Measurements from ENCODE around the gene NR3C2. TPM values are rescaled to one million over a fixed set of nuclear protein-coding genes. Genes with fewer than 3 reads are reported as not detected.

The NR3C2 gene
- total RNA-seq, 1 donor from 2014 or later = 25.9 TPM

GRCh38 chr4:148349153-148349552 lies 93.1 kb downstream of the NR3C2 start:
- no peaks in the 10 kb centered on the region for H3K36me3 ChIP-seq
- ATAC-seq = no peak
- no peaks in the 10 kb centered on the region for H3K27me3 ChIP-seq
- intact Hi-C loops (cut with DNase I) = no loop called here
- DNase-seq = no peak
- H3K27ac ChIP-seq = no peak overlapping the region
- H3K4me1 ChIP-seq = peaks cover 10% of the 10 kb centered on the region
- no peak for TF ChIP-seq CTCF (IDR thresholded peaks at IDR 0.05)
- no peak overlapping the region for H3K4me3 ChIP-seq
- no peaks in the 10 kb centered on the region for H3K9me3 ChIP-seq

- no peak for TF ChIP-seq CTCF (IDR thresholded peaks at IDR 0.05)
- no peaks in the 10 kb centered on the region for H3K36me3 ChIP-seq
- peaks cover 22% of the 10 kb centered on the region for H3K4me1 ChIP-seq
- ATAC-seq (no peak), DNase-seq (no peak)
- no peaks in the 10 kb centered on the region for H3K27me3 ChIP-seq
- no peaks in the 10 kb centered on the region for H3K9me3 ChIP-seq
- intact Hi-C loops (cut with DNase I) = no loop called here
- H3K4me3 ChIP-seq = no peak overlapping the region
- no peak overlapping the region for H3K27ac ChIP-seq
Observed at GRCh38 chr4:148346657-148347056, 95.6 kb downstream of the NR3C2 start.

GRCh38 chr4:148345509-148345908 lies 96.7 kb downstream of the NR3C2 start:
- Histone ChIP-seq H3K27ac (no peak overlapping the region), H3K4me3 (no peak overlapping the region), H3K9me3 (no peaks in the 10 kb centered on the region), H3K4me1 (peaks cover 25% of the 10 kb centered on the region), H3K27me3 (no peaks in the 10 kb centered on the region), H3K36me3 (no peaks in the 10 kb centered on the region)
- no peak for TF ChIP-seq CTCF (IDR thresholded peaks at IDR 0.05)
- DNase-seq (no peak), ATAC-seq (no peak)
- intact Hi-C loops (cut with DNase I) = no loop called here

GRCh38 chr4:148344941-148345340 lies 97.3 kb downstream of the NR3C2 start:
- intact Hi-C loops (cut with DNase I) = no loop called here
- H3K27me3 ChIP-seq = no peaks in the 10 kb centered on the region
- DNase-seq (no peak), ATAC-seq (no peak)
- no peak for TF ChIP-seq CTCF (IDR thresholded peaks at IDR 0.05)
- H3K4me3 ChIP-seq = no peak overlapping the region
- H3K4me1 ChIP-seq = peaks cover 25% of the 10 kb centered on the region
- H3K27ac ChIP-seq = no peak overlapping the region
- no peaks in the 10 kb centered on the region for H3K9me3 ChIP-seq
- H3K36me3 ChIP-seq = no peaks in the 10 kb centered on the region

- no peak overlapping the region for H3K4me3 ChIP-seq
- H3K27ac ChIP-seq = no peak overlapping the region
- ATAC-seq (no peak), DNase-seq (no peak)
- intact Hi-C loops (cut with DNase I) = no loop called here
- peaks cover 25% of the 10 kb centered on the region for H3K4me1 ChIP-seq
- H3K9me3 ChIP-seq = no peaks in the 10 kb centered on the region
- no peak for TF ChIP-seq CTCF (IDR thresholded peaks at IDR 0.05)
- H3K36me3 ChIP-seq = no peaks in the 10 kb centered on the region
- H3K27me3 ChIP-seq = no peaks in the 10 kb centered on the region
Observed at GRCh38 chr4:148344352-148344751, 97.9 kb downstream of the NR3C2 start.
